Uterus (tissue), 4 donors: ENCODE data around the gene CPNE4. TPM values are rescaled to one million over a fixed set of nuclear protein-coding genes. Genes with fewer than 3 reads are reported as not detected.

Experiments used
- DNase-seq, 2 donors: peaks; one replicate each; pipeline ENCODE4 v3.0.0-alpha.2; 2019 to 2020
- H3K27ac ChIP-seq, 2 donors: fragments of 200-600 bp; sonication (generic); 1 replicate in 1 of 2; 2 replicates in 1 of 2; pipeline ENCODE4 v1.5.1; 2016 to 2018
- H3K27me3 ChIP-seq, 2 donors: fragments of 200-600 bp; sonication (generic); one replicate each; pipeline ENCODE4 v1.5.1; 2018 to 2019; ENCODE audit warnings: control low read depth in 1 of 2
- H3K36me3 ChIP-seq, 2 donors: fragments of 200-600 bp; sonication (generic); one replicate each; pipeline ENCODE4 v1.5.1; 2019; ENCODE audit warnings: control low read depth in 1 of 2
- H3K4me1 ChIP-seq, 2 donors: fragments of 200-600 bp; sonication (generic); one replicate each; pipeline ENCODE4 v1.5.1; 2018 to 2019; ENCODE audit warnings: control low read depth in 1 of 2
- H3K4me3 ChIP-seq, 2 donors: fragments of 200-600 bp; sonication (generic); 1 replicate in 1 of 2; 2 replicates in 1 of 2; pipeline ENCODE4 v1.5.1; 2018 to 2019; ENCODE audit warnings: mild to moderate bottlenecking in 1 of 2
- H3K9me3 ChIP-seq, 2 donors: fragments of 200-600 bp; sonication (generic); one replicate each; pipeline ENCODE4 v1.5.1; 2019; ENCODE audit warnings: control low read depth in 1 of 2
- CTCF ChIP-seq, 4 experiments: fragments of 200-600 bp in 2 of 4; fragments of 450-650 bp in 2 of 4; sonication (generic) in 2 of 4; IDR thresholded peaks; one replicate each; pipeline ENCODE4 v1.5.1; 2016 to 2019; ENCODE audit warnings: antibody characterized with exemption in 4 of 4, mild to moderate bottlenecking in 2 of 4, moderate library complexity in 1 of 4
- POLR2A ChIP-seq, 2 donors: fragments of 450-650 bp; IDR thresholded peaks; one replicate each; pipeline ENCODE4 v1.6.1; 2016; ENCODE audit warnings: antibody characterized with exemption in 2 of 2, mild to moderate bottlenecking in 1 of 2, moderate library complexity in 1 of 2
- intact Hi-C: fragments of 100-400 bp; cut with DNase I; formaldehyde crosslinking; loops from one replicate; pipeline ENCODE4 v1.15.1; 2023; ENCODE audit warnings: low total_unique reads
- total RNA-seq, 4 donors: library from RNA; depleted of rRNA in 3 of 4; stranded (reverse); fragments of >200 nt in 3 of 4; gene quantifications; one replicate each; pipeline versions ENCODE4 v1.1.0 to v1.2.4, GENCODE V29; 2014 to 2023
- donor health status: DM: yes; HTN: yes; CAD: no.

CPNE4 gene
- total RNA-seq, 4 donors from 2014 or later: 0.35 TPM; not detected in 3

GRCh38 chr3:131537531-131537930 lies 497.3 kb downstream of the CPNE4 start:
- intact Hi-C loops: no loop called here
- H3K27me3 ChIP-seq: no peaks in the 10 kb centered on the region
- H3K27ac ChIP-seq: no peak overlapping the region
- no peak for DNase-seq
- H3K36me3 ChIP-seq: no peaks in the 10 kb centered on the region
- TF ChIP-seq CTCF (IDR thresholded peaks at IDR 0.05): no peak
- TF ChIP-seq POLR2A (IDR thresholded peaks at IDR 0.05): no peak
- no peak overlapping the region for H3K4me3 ChIP-seq
- no peaks in the 10 kb centered on the region for H3K9me3 ChIP-seq
- H3K4me1 ChIP-seq: no peaks in the 10 kb centered on the region

- DNase-seq: no peak
- no peak overlapping the region for H3K27ac ChIP-seq
- no peaks in the 10 kb centered on the region for H3K36me3 ChIP-seq
- H3K4me3 ChIP-seq: no peak overlapping the region
- no peaks in the 10 kb centered on the region for H3K9me3 ChIP-seq
- no peaks in the 10 kb centered on the region for H3K4me1 ChIP-seq
- TF ChIP-seq POLR2A (IDR thresholded peaks at IDR 0.05) (no peak), CTCF (IDR thresholded peaks at IDR 0.05) (no peak)
- H3K27me3 ChIP-seq: no peaks in the 10 kb centered on the region
- intact Hi-C loops: no loop called here
Observed at GRCh38 chr3:131535596-131535995, 499.2 kb downstream of the CPNE4 start.

GRCh38 chr3:131535131-131535530 lies 499.7 kb downstream of the CPNE4 start:
- Histone ChIP-seq H3K36me3 (no peaks in the 10 kb centered on the region), H3K4me3 (no peak overlapping the region)
- intact Hi-C loops: no loop called here

GRCh38 chr3:131532645-131533044 lies 502.2 kb downstream of the CPNE4 start:
- intact Hi-C loops: no loop called here
- no peak for DNase-seq
- no peaks in the 10 kb centered on the region for H3K9me3 ChIP-seq
- H3K36me3 ChIP-seq: no peaks in the 10 kb centered on the region
- no peaks in the 10 kb centered on the region for H3K27me3 ChIP-seq
- H3K4me3 ChIP-seq: no peak overlapping the region
- no peak overlapping the region for H3K27ac ChIP-seq
- H3K4me1 ChIP-seq: no peaks in the 10 kb centered on the region
- TF ChIP-seq CTCF (IDR thresholded peaks at IDR 0.05) (no peak), POLR2A (IDR thresholded peaks at IDR 0.05) (no peak)

More at GRCh38 chr3:131535131-131535530, 499.7 kb downstream of the CPNE4 start:
- H3K9me3 ChIP-seq: no peaks in the 10 kb centered on the region
- no peak for TF ChIP-seq CTCF (IDR thresholded peaks at IDR 0.05)
- no peak for TF ChIP-seq POLR2A (IDR thresholded peaks at IDR 0.05)
- H3K27ac ChIP-seq: no peak overlapping the region
- no peaks in the 10 kb centered on the region for H3K27me3 ChIP-seq
- H3K4me1 ChIP-seq: no peaks in the 10 kb centered on the region
- DNase-seq: no peak

GRCh38 chr3:131530843-131531242 lies 504.0 kb downstream of the CPNE4 start:
- Histone ChIP-seq H3K27me3 (no peaks in the 10 kb centered on the region), H3K4me1 (no peaks in the 10 kb centered on the region), H3K27ac (no peak overlapping the region), H3K9me3 (no peaks in the 10 kb centered on the region), H3K36me3 (no peaks in the 10 kb centered on the region), H3K4me3 (no peak overlapping the region)
- TF ChIP-seq POLR2A (IDR thresholded peaks at IDR 0.05) (no peak), CTCF (IDR thresholded peaks at IDR 0.05) (no peak)
- intact Hi-C loops: no loop called here
- no peak for DNase-seq
